Glutamatergic neuron (in vitro differentiated cells): ENCODE measurements around the gene MDN1. TPM values are rescaled to one million over a fixed set of nuclear protein-coding genes. Genes with fewer than 3 reads are reported as not detected.
"Not testable (repeated sequence)": the region's sequence is repeated elsewhere in the genome, so short reads cannot be mapped to it uniquely, and the experiment has no call there.

Experiments used
- DNase-seq: peaks from one replicate; pipeline ENCODE4 v3.0.0; 2022
- H3K27ac Mint-ChIP-seq: one replicate; pipeline ENCODE4 v1.8.0; 2020; ENCODE audit warnings: mild to moderate bottlenecking, mixed read lengths, inconsistent platforms; ENCODE audit not compliant: unreplicated experiment
- H3K27me3 Mint-ChIP-seq: one replicate; pipeline ENCODE4 v1.8.0; 2020; ENCODE audit warnings: mild to moderate bottlenecking, moderate library complexity, mixed read lengths, inconsistent platforms; ENCODE audit not compliant: unreplicated experiment
- H3K36me3 Mint-ChIP-seq: one replicate; pipeline ENCODE4 v1.8.0; 2020; ENCODE audit warnings: mild to moderate bottlenecking, mixed read lengths, inconsistent platforms; ENCODE audit not compliant: unreplicated experiment
- H3K4me1 Mint-ChIP-seq: one replicate; pipeline ENCODE4 v1.8.0; 2020; ENCODE audit warnings: mild to moderate bottlenecking, low read depth, mixed read lengths, inconsistent platforms; ENCODE audit not compliant: unreplicated experiment
- H3K4me3 Mint-ChIP-seq: one replicate; pipeline ENCODE4 v1.8.0; 2020; ENCODE audit warnings: mild to moderate bottlenecking, mixed read lengths, inconsistent platforms; ENCODE audit not compliant: unreplicated experiment
- H3K9me3 Mint-ChIP-seq: one replicate; pipeline ENCODE4 v1.8.0; 2020; ENCODE audit warnings: mild to moderate bottlenecking, moderate library complexity, mixed read lengths, inconsistent platforms; ENCODE audit not compliant: unreplicated experiment
- CTCF ChIP-seq: fragments of 200-600 bp; sonication (generic); IDR thresholded peaks from one replicate; pipeline ENCODE4 v1.5.0; 2021; ENCODE audit not compliant: partially characterized antibody, unreplicated experiment
- total RNA-seq: library from RNA; stranded (reverse); fragmentation: NEBNext Ultra II Directional; extraction: Animal tissue kit (Norgen Biotek cat#: 25700); gene quantifications from one replicate; pipeline ENCODE4 v1.2.1, GENCODE V29; 2021; ENCODE audit not compliant: unreplicated experiment

Gene MDN1
- total RNA-seq, 1 donor from 2014 or later, result 39.2 TPM

- Mint-ChIP-seq H3K4me1 (no peaks in the 10 kb centered on the region), H3K9me3 (no peaks in the 10 kb centered on the region), H3K27ac (no peak overlapping the region), H3K4me3 (no peak overlapping the region), H3K27me3 (no peaks in the 10 kb centered on the region), H3K36me3 (no peaks in the 10 kb centered on the region)
- no peak for DNase-seq
- TF ChIP-seq CTCF, result no peak
Measured at GRCh38 chr6:89858041-89858440, 38.4 kb upstream of the MDN1 start.

- Mint-ChIP-seq H3K4me3 (no peak overlapping the region), H3K36me3 (no peaks in the 10 kb centered on the region), H3K4me1 (no peaks in the 10 kb centered on the region), H3K27ac (no peak overlapping the region), H3K9me3 (no peaks in the 10 kb centered on the region), H3K27me3 (no peaks in the 10 kb centered on the region)
- no peak for DNase-seq
- TF ChIP-seq CTCF, result no peak
Measured at GRCh38 chr6:89853068-89853467, 33.5 kb upstream of the MDN1 start.

- not testable (repeated sequence) for H3K36me3 Mint-ChIP-seq, H3K27ac Mint-ChIP-seq, H3K4me3 Mint-ChIP-seq, H3K9me3 Mint-ChIP-seq, H3K4me1 Mint-ChIP-seq, H3K27me3 Mint-ChIP-seq, DNase-seq
Measured at GRCh38 chr6:89847513-89847912, 27.9 kb upstream of the MDN1 start.

GRCh38 chr6:89843070-89843469 is 23.5 kb upstream of the MDN1 start:
- TF ChIP-seq CTCF, result no peak
- H3K4me3 Mint-ChIP-seq, result no peak overlapping the region
- no peaks in the 10 kb centered on the region for H3K4me1 Mint-ChIP-seq
- H3K9me3 Mint-ChIP-seq, result no peaks in the 10 kb centered on the region
- H3K36me3 Mint-ChIP-seq, result no peaks in the 10 kb centered on the region
- H3K27ac Mint-ChIP-seq, result no peak overlapping the region
- H3K27me3 Mint-ChIP-seq, result peaks cover 2% of the 10 kb centered on the region
- no peak for DNase-seq

- no peaks in the 10 kb centered on the region for H3K9me3 Mint-ChIP-seq
- no peaks in the 10 kb centered on the region for H3K4me1 Mint-ChIP-seq
- DNase-seq, result no peak
- H3K27me3 Mint-ChIP-seq, result peaks cover 2% of the 10 kb centered on the region
- H3K27ac Mint-ChIP-seq, result no peak overlapping the region
- no peak for TF ChIP-seq CTCF
- no peaks in the 10 kb centered on the region for H3K36me3 Mint-ChIP-seq
- H3K4me3 Mint-ChIP-seq, result no peak overlapping the region
Measured at GRCh38 chr6:89842228-89842627, 22.6 kb upstream of the MDN1 start.

- Mint-ChIP-seq H3K4me1 (no peaks in the 10 kb centered on the region), H3K27ac (no peak overlapping the region), H3K9me3 (peaks cover 2% of the 10 kb centered on the region), H3K4me3 (no peak overlapping the region), H3K27me3 (peaks cover 2% of the 10 kb centered on the region), H3K36me3 (no peaks in the 10 kb centered on the region)
- TF ChIP-seq CTCF, result no peak
- DNase-seq, result no peak
Measured at GRCh38 chr6:89840538-89840937, 20.9 kb upstream of the MDN1 start.
